GM19328 (cell line): ENCODE results near the gene KCTD13.
"Not testable (repeated sequence)": the region's sequence is repeated elsewhere in the genome, so short reads cannot be mapped to it uniquely, and the experiment has no call there.

Source experiments
- ATAC-seq: cut with Tn5 transposase; IDR thresholded peaks from one replicate; pipeline ENCODE4 v1.9.1; 2021; ENCODE audit warnings: mild to moderate bottlenecking, moderate library complexity; ENCODE audit not compliant: unreplicated experiment

The KCTD13 gene

GRCh38 chr16:29925781-29926710 lies at the start of gene KCTD13:
Gene KCTD13, minus strand, starts transcription at chr16:29926226. Its CDS starts 193 bp downstream, at chr16:29926033.
- peak; percentile 80 for ATAC-seq

- ATAC-seq, result no peak
These were observed 49.1 kb upstream of the KCTD13 start for GRCh38 chr16:29975134-29975538.

GRCh38 chr16:29974291-29975133 lies 48.5 kb upstream of the KCTD13 start:
- no peak for ATAC-seq

GRCh38 chr16:29973384-29974246 lies 47.6 kb upstream of the KCTD13 start, which contains the start of gene TAOK2:
Gene TAOK2, plus strand, starts transcription at chr16:29973868. Its CDS starts 3,905 bp downstream, at chr16:29977773.
- ATAC-seq, result peak; percentile 92

GRCh38 chr16:29972992-29973383 lies 47.0 kb upstream of the KCTD13 start:
- no peak for ATAC-seq

- ATAC-seq, result no peak
These were observed 46.5 kb upstream of the KCTD13 start for GRCh38 chr16:29972500-29972899.

- no peak for ATAC-seq
These were observed 45.3 kb upstream of the KCTD13 start for GRCh38 chr16:29971304-29971703.

- ATAC-seq, result no peak
These were observed 42.2 kb upstream of the KCTD13 start for GRCh38 chr16:29968205-29968604.

GRCh38 chr16:29963021-29963743 lies 37.2 kb upstream of the KCTD13 start:
- ATAC-seq, result no peak

GRCh38 chr16:29962344-29962994 lies 36.4 kb upstream of the KCTD13 start:
- no peak for ATAC-seq

GRCh38 chr16:29961479-29962343 lies 35.7 kb upstream of the KCTD13 start, which contains the start of gene TMEM219:
Gene TMEM219, plus strand, starts transcription at chr16:29962079. Its CDS starts 1,065 bp downstream, at chr16:29963144.
- ATAC-seq, result peak; percentile 81

GRCh38 chr16:29961127-29961478 lies 35.1 kb upstream of the KCTD13 start:
- no peak for ATAC-seq

GRCh38 chr16:29959821-29960220 lies 33.8 kb upstream of the KCTD13 start:
- ATAC-seq, result not testable (repeated sequence)

GRCh38 chr16:29959293-29959692 lies 33.3 kb upstream of the KCTD13 start:
- ATAC-seq, result no peak

- ATAC-seq, result no peak
These were observed 32.7 kb upstream of the KCTD13 start for GRCh38 chr16:29958756-29959155.

GRCh38 chr16:29951625-29952365 lies 25.8 kb upstream of the KCTD13 start:
- no peak for ATAC-seq

- ATAC-seq, result no peak
These were observed 24.9 kb upstream of the KCTD13 start for GRCh38 chr16:29950806-29951461.
